HepG2 (cell line): ENCODE measurements around the gene HOXB2. TPM values are rescaled to one million over a fixed set of nuclear protein-coding genes. Genes with fewer than 3 reads are reported as not detected.
A peak's percentile ranks its signal among the peaks of the same experiment; 100 is the strongest.

Source experiments
- ATAC-seq: fragments of 200-7000 bp; cut with Tn5 transposase; 3 replicates; pipeline ENCODE4 v1.9.1; 2020; ENCODE audit warnings: mild to moderate bottlenecking, moderate library complexity
- BruUV-seq: library from RNA; stranded (reverse); fragments of 400-500 nt; replicated peaks from 2 replicates; lab custom pipeline; 2021; lab: Mats Ljungman, UMichigan
- CTCF ChIA-PET: fragments of 300-600 bp; formaldehyde crosslinking; extraction: SDS; loops from one replicate; lab custom pipeline; 2021; ENCODE audit warnings: low total read pairs, inconsistent platforms, low intra/inter-chr PET ratio; lab: Yijun Ruan, JAX
- POLR2A ChIA-PET: fragments of 350-600 bp; sonication (Branson Sonifier 250); formaldehyde crosslinking; loops from one replicate; lab custom pipeline; 2020; ENCODE audit warnings: antibody characterized with exemption, inconsistent platforms; lab: Yijun Ruan, JAX
- DNase-seq: peaks from one replicate; pipeline ENCODE4 v3.0.0-alpha.2; 2015; ENCODE audit warnings: low spot score
- FAIRE-seq: peaks from 3 replicates; lab custom pipeline; 2011; peaks lifted over from hg19 to GRCh38; lab: Jason Lieb, UNC
- H2AFZ ChIP-seq: one replicate; pipeline ENCODE4 v1.6.1; 2011; ENCODE audit warnings: low read length, inconsistent platforms
- H3K27ac ChIP-seq: fragments of 300-600 bp; 3 replicates; pipeline ENCODE4 v1.8.0; 2011; ENCODE audit warnings: mixed run types, mild to moderate bottlenecking, mixed read lengths, low read length, inconsistent platforms; ENCODE audit not compliant: insufficient read depth; ENCODE audit errors: extremely low read length
- H3K27me3 ChIP-seq, 2 experiments: fragments of 200-600 bp in 1 of 2; 2 replicates in 1 of 2; 3 replicates in 1 of 2; pipeline versions ENCODE4 v1.6.0 to v1.8.0; 2011; ENCODE audit warnings: low read length in 2 of 2, mild to moderate bottlenecking in 2 of 2, moderate library complexity in 2 of 2, inconsistent platforms in 1 of 2; ENCODE audit not compliant: insufficient read depth in 2 of 2, control insufficient read depth in 1 of 2
- H3K36me3 ChIP-seq, 2 experiments: fragments of 200-600 bp in 1 of 2; replicated peaks in 1 of 2; 2 replicates in 1 of 2; 3 replicates in 1 of 2; pipeline versions ENCODE4 v1.5.1 to v1.8.0; 2011; ENCODE audit warnings: low read length in 2 of 2, inconsistent platforms in 1 of 2; ENCODE audit not compliant: insufficient read depth in 2 of 2, control insufficient read depth in 1 of 2
- H3K4me1 ChIP-seq: 2 replicates; pipeline ENCODE4 v1.5.1; 2012; ENCODE audit warnings: low read length, inconsistent platforms; ENCODE audit not compliant: insufficient read depth
- H3K4me2 ChIP-seq: 2 replicates; pipeline ENCODE4 v1.6.0; 2011; ENCODE audit warnings: low read depth, low read length, inconsistent platforms
- H3K4me3 ChIP-seq, 3 experiments: fragments of 200-600 bp in 1 of 3; sonication (generic), shearing (Covaris generic) in 1 of 3; replicated peaks in 1 of 3; 2 replicates each; pipeline ENCODE4 v1.5.1; 2011 to 2016; ENCODE audit warnings: low read length in 3 of 3, inconsistent platforms in 2 of 3, low read depth in 2 of 3, mild to moderate bottlenecking in 2 of 3, control low read depth in 1 of 3, mixed read lengths in 1 of 3; ENCODE audit not compliant: insufficient read depth in 1 of 3
- H3K79me2 ChIP-seq: one replicate; pipeline ENCODE4 v1.6.1; 2011; ENCODE audit warnings: low read length, inconsistent platforms; ENCODE audit not compliant: insufficient read depth
- H3K9ac ChIP-seq: 2 replicates; pipeline ENCODE4 v1.6.0; 2011; ENCODE audit warnings: mild to moderate bottlenecking, low read depth, low read length, inconsistent platforms; ENCODE audit not compliant: insufficient read depth
- H3K9me3 ChIP-seq: 2 replicates; pipeline ENCODE4 v1.5.1; 2012; ENCODE audit warnings: mild to moderate bottlenecking, low read length
- H4K20me1 ChIP-seq: 2 replicates; pipeline ENCODE4 v1.6.0; 2011; ENCODE audit warnings: inconsistent platforms, mild to moderate bottlenecking, low read length, moderate library complexity; ENCODE audit not compliant: insufficient read depth
- ARNT2 ChIP-seq: sonication (generic); formaldehyde crosslinking; IDR thresholded peaks from 2 replicates; pipeline ENCODE4 v1.8.0; 2022; ENCODE audit warnings: mild to moderate bottlenecking, low read depth, missing genetic modification reagents, moderate library complexity
- CC2D1A ChIP-seq: sonication (generic); formaldehyde crosslinking; IDR thresholded peaks from 2 replicates; pipeline ENCODE4 v1.8.1; 2023; ENCODE audit warnings: mild to moderate bottlenecking, missing genetic modification reagents
- CCAR2 ChIP-seq: fragments of 200-400 bp; formaldehyde crosslinking; optimal IDR thresholded peaks from 2 replicates; pipeline ENCODE3; 2018; ENCODE audit warnings: low read depth, mild to moderate bottlenecking, low read length, moderate library complexity
- HDAC1 ChIP-seq: sonication (generic); formaldehyde crosslinking; IDR thresholded peaks from 2 replicates; pipeline ENCODE4 v1.5.1; 2020; ENCODE audit warnings: mild to moderate bottlenecking, missing genetic modification reagents
- HNF4A ChIP-seq: sonication (generic); formaldehyde crosslinking; IDR thresholded peaks from 2 replicates; pipeline ENCODE4 v1.4.0; 2020; ENCODE audit warnings: missing genetic modification reagents
- WGBS: methylation state at CpG from one replicate; pipeline ENCODE4 v1.1.6; 2017; ENCODE audit warnings: low lambda C conversion rate; 5-methylcytosine and 5-hydroxymethylcytosine counted together
- in situ Hi-C: cut with HindIII; loops from 2 replicates; pipeline ENCODE4 v1.10.0; 2017; ENCODE audit warnings: low pct_unique_long_range_greater_than_20kb; ENCODE audit not compliant: extremely low pct_ligation_motif_present
- intact Hi-C: fragments of 100-400 bp; cut with micrococcal nuclease; formaldehyde crosslinking; loops from one replicate; pipeline ENCODE4 v1.10.0; 2022; ENCODE audit not compliant: unreplicated experiment
- polyA plus RNA-seq, 8 experiments: library from polyadenylated mRNA; depleted of rRNA in 3 of 8; stranded (reverse) in 7 of 8; unstranded in 1 of 8; fragments of >200 nt; fragmentation: Illumina TruSeq in 4 of 8; extraction: Trizol in 4 of 8; gene quantifications; 2 replicates each; pipeline versions ENCODE4 v1.2.1 to v1.2.3, GENCODE V29; 2011 to 2016; ENCODE audit warnings: low read depth in 4 of 8, missing spikeins in 1 of 8, mixed read lengths in 1 of 8; ENCODE audit not compliant: insufficient read depth in 1 of 8
- total RNA-seq, 5 experiments: library from RNA; depleted of rRNA; stranded (reverse); fragments of >200 nt; fragmentation: Illumina TruSeq; extraction: Trizol; gene quantifications; 2 replicates each; pipeline ENCODE4 v1.2.3, GENCODE V29; 2016; ENCODE audit warnings: low read depth in 1 of 5
- TF ChIP-seq, protein P1 (sequence below): sonication (generic); formaldehyde crosslinking; IDR thresholded peaks from 2 replicates; pipeline ENCODE4 v1.5.0; 2020; ENCODE audit warnings: missing genetic modification reagents, mild to moderate bottlenecking, borderline replicate concordance
- TF ChIP-seq, protein P2 (sequence below): sonication (generic); formaldehyde crosslinking; IDR thresholded peaks from 2 replicates; pipeline ENCODE4 v1.4.0; 2020; ENCODE audit warnings: missing genetic modification reagents, borderline replicate concordance
- TF ChIP-seq, protein P3 (sequence below): IDR thresholded peaks from 2 replicates; pipeline ENCODE4 v1.6.1; 2012; ENCODE audit warnings: inconsistent platforms
- TF ChIP-seq, protein P4 (sequence below): sonication (generic); formaldehyde crosslinking; IDR thresholded peaks from 2 replicates; pipeline ENCODE4 v1.4.0; 2020; ENCODE audit warnings: missing genetic modification reagents
- TF ChIP-seq, protein P5 (sequence below): sonication (generic); formaldehyde crosslinking; IDR thresholded peaks from 2 replicates; pipeline ENCODE4 v1.4.0; 2020; ENCODE audit warnings: missing genetic modification reagents; ENCODE audit errors: not compliant biosample characterization
- TF ChIP-seq, protein P6 (sequence below): sonication (generic); formaldehyde crosslinking; IDR thresholded peaks from 2 replicates; pipeline ENCODE4 v1.5.1; 2020; ENCODE audit warnings: mild to moderate bottlenecking, missing genetic modification reagents, moderate library complexity

The HOXB2 gene
- total and polyA plus RNA-seq, 2 of the 13 experiments (the other 11 are each of a cell fraction or from before 2014, with no cell fraction given): not detected

DNA sequence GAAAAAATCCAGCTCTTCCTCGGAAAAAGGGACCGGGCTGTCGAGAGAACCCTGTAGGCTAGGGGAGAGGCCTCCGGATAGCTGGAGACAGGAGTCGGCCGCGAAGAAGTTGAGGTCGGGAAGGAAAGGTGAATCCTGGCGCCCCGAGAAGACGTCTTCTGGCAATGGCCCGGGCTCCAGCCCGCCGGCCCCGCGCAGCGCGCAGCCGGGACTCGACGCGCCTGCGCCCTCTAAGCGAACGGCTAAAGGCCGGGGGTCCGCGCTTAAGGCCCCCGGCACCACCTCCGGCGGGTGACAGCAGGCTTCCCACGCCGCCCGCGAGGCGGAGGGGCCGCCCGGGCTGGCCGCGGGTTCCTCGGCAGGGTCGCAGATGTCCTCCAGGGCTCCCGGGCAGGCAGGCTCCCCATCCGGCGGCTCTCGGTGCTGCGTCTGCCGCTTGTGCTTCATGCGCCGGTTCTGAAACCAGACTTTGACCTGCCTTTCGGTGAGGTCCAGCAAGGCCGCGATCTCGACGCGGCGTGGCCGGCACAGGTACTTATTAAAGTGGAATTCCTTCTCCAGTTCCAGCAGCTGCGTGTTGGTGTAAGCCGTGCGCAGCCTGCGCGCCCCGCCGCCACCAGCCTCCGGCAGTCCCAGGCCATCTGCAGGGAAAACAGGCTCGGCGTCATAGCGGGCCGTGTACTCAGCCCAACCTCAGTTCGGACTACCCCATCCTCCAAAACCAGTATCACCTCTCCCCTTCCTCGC, 1.6 kb downstream of the HOXB2 start:
- WGBS: 51% methylated on average over 31 of the region's 72 CpGs
- no peaks in the 10 kb centered on the region for H3K79me2 ChIP-seq
- peaks cover 8 to 91% of the 10 kb centered on the region in 2 experiments for H3K27me3 ChIP-seq
- peak; percentile 90 for ATAC-seq
- no peaks in the 10 kb centered on the region for H4K20me1 ChIP-seq
- H3K36me3 ChIP-seq: no peaks in the 10 kb centered on the region
- BruUV-seq: no TSS peak
- DNase-seq: no peak
- CTCF ChIA-PET: no interaction called here
- POLR2A ChIA-PET: no interaction called here
- H3K4me2 ChIP-seq: 0 out of 2 replicates have a peak overlapping the region, but pooled peaks have one; percentile 23
- in situ Hi-C loops (no loop called here), intact Hi-C loops (no loop called here)
- H3K9me3 ChIP-seq: no peaks in the 10 kb centered on the region
- no peak overlapping the region for H3K9ac ChIP-seq
- no peak overlapping the region for H3K27ac ChIP-seq
- no peak for FAIRE-seq
- H2AFZ ChIP-seq: no peak overlapping the region
- peak overlapping the region in 1 of 3 experiments; percentile 12; a peak in 1 of 6 replicates for H3K4me3 ChIP-seq
- no peaks in the 10 kb centered on the region for H3K4me1 ChIP-seq
- TF ChIP-seq ARNT2 (CRISPR knock-in tag): no peak
- TF ChIP-seq, protein P1, sequence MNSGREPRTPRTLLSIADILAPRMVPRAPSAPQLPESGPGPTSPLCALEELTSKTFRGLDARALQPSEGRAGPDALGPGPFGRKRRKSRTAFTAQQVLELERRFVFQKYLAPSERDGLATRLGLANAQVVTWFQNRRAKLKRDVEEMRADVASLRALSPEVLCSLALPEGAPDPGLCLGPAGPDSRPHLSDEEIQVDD (CRISPR knock-in tag): no peak
- TF ChIP-seq, protein P2, sequence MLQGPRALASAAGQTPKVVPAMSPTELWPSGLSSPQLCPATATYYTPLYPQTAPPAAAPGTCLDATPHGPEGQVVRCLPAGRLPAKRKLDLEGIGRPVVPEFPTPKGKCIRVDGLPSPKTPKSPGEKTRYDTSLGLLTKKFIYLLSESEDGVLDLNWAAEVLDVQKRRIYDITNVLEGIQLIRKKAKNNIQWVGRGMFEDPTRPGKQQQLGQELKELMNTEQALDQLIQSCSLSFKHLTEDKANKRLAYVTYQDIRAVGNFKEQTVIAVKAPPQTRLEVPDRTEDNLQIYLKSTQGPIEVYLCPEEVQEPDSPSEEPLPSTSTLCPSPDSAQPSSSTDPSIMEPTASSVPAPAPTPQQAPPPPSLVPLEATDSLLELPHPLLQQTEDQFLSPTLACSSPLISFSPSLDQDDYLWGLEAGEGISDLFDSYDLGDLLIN (CRISPR knock-in tag): no peak
- TF ChIP-seq CC2D1A (CRISPR knock-in tag): no peak
- TF ChIP-seq CCAR2: no peak
- TF ChIP-seq HNF4A (CRISPR knock-in tag): peak; percentile 46
- TF ChIP-seq, protein P3, sequence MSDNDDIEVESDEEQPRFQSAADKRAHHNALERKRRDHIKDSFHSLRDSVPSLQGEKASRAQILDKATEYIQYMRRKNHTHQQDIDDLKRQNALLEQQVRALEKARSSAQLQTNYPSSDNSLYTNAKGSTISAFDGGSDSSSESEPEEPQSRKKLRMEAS: 0 out of 2 replicates have a peak, but pooled peaks have one; percentile 24
- no peak for TF ChIP-seq HDAC1
- TF ChIP-seq, protein P4, sequence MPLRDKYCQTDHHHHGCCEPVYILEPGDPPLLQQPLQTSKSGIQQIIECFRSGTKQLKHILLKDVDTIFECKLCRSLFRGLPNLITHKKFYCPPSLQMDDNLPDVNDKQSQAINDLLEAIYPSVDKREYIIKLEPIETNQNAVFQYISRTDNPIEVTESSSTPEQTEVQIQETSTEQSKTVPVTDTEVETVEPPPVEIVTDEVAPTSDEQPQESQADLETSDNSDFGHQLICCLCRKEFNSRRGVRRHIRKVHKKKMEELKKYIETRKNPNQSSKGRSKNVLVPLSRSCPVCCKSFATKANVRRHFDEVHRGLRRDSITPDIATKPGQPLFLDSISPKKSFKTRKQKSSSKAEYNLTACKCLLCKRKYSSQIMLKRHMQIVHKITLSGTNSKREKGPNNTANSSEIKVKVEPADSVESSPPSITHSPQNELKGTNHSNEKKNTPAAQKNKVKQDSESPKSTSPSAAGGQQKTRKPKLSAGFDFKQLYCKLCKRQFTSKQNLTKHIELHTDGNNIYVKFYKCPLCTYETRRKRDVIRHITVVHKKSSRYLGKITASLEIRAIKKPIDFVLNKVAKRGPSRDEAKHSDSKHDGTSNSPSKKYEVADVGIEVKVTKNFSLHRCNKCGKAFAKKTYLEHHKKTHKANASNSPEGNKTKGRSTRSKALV (CRISPR knock-in tag): 0 out of 2 replicates have a peak, but pooled peaks have one; percentile 47
- TF ChIP-seq, protein P5, sequence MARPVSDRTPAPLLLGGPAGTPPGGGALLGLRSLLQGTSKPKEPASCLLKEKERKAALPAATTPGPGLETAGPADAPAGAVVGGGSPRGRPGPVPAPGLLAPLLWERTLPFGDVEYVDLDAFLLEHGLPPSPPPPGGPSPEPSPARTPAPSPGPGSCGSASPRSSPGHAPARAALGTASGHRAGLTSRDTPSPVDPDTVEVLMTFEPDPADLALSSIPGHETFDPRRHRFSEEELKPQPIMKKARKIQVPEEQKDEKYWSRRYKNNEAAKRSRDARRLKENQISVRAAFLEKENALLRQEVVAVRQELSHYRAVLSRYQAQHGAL: no peak
- TF ChIP-seq, protein P6, sequence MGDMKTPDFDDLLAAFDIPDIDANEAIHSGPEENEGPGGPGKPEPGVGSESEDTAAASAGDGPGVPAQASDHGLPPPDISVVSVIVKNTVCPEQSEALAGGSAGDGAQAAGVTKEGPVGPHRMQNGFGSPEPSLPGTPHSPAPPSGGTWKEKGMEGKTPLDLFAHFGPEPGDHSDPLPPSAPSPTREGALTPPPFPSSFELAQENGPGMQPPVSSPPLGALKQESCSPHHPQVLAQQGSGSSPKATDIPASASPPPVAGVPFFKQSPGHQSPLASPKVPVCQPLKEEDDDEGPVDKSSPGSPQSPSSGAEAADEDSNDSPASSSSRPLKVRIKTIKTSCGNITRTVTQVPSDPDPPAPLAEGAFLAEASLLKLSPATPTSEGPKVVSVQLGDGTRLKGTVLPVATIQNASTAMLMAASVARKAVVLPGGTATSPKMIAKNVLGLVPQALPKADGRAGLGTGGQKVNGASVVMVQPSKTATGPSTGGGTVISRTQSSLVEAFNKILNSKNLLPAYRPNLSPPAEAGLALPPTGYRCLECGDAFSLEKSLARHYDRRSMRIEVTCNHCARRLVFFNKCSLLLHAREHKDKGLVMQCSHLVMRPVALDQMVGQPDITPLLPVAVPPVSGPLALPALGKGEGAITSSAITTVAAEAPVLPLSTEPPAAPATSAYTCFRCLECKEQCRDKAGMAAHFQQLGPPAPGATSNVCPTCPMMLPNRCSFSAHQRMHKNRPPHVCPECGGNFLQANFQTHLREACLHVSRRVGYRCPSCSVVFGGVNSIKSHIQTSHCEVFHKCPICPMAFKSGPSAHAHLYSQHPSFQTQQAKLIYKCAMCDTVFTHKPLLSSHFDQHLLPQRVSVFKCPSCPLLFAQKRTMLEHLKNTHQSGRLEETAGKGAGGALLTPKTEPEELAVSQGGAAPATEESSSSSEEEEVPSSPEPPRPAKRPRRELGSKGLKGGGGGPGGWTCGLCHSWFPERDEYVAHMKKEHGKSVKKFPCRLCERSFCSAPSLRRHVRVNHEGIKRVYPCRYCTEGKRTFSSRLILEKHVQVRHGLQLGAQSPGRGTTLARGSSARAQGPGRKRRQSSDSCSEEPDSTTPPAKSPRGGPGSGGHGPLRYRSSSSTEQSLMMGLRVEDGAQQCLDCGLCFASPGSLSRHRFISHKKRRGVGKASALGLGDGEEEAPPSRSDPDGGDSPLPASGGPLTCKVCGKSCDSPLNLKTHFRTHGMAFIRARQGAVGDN (CRISPR knock-in tag): peak; percentile 46
